Suprapubic skin (tissue), 4 donors: ENCODE data around the gene INPP5A. TPM values are rescaled to one million over a fixed set of nuclear protein-coding genes. Genes with fewer than 3 reads are reported as not detected.

Experiments
- DNase-seq, 2 donors: peaks; one replicate each; pipeline ENCODE4 v3.0.0-alpha.2; 2019; ENCODE audit warnings: low spot score in 2 of 2
- H3K27ac ChIP-seq: fragments of 200-600 bp; sonication (generic); one replicate; pipeline ENCODE4 v1.5.1; 2019
- H3K27me3 ChIP-seq: fragments of 200-600 bp; sonication (generic); one replicate; pipeline ENCODE4 v1.5.1; 2019
- H3K36me3 ChIP-seq: fragments of 200-600 bp; sonication (generic); one replicate; pipeline ENCODE4 v1.5.1; 2019
- H3K4me1 ChIP-seq: fragments of 200-600 bp; sonication (generic); one replicate; pipeline ENCODE4 v1.5.1; 2019
- H3K4me3 ChIP-seq: fragments of 200-600 bp; sonication (generic); one replicate; pipeline ENCODE4 v1.5.1; 2019; ENCODE audit warnings: mild to moderate bottlenecking
- H3K9me3 ChIP-seq: fragments of 200-600 bp; sonication (generic); one replicate; pipeline ENCODE4 v1.5.1; 2019
- CTCF ChIP-seq, 2 donors: fragments of 200-600 bp in 1 of 2; fragments of 450-650 bp in 1 of 2; sonication (generic) in 1 of 2; IDR thresholded peaks; one replicate each; pipeline ENCODE4 v1.5.1; 2016 to 2019; ENCODE audit warnings: antibody characterized with exemption in 2 of 2, mild to moderate bottlenecking in 1 of 2, moderate library complexity in 1 of 2
- EP300 ChIP-seq: sonication (generic); formaldehyde crosslinking; IDR thresholded peaks from one replicate; pipeline ENCODE4 v1.6.1; 2017; ENCODE audit warnings: antibody characterized with exemption
- POLR2A ChIP-seq, 2 donors: fragments of 450-650 bp; IDR thresholded peaks; one replicate each; pipeline ENCODE4 v1.6.1; 2017; ENCODE audit warnings: antibody characterized with exemption in 2 of 2, mild to moderate bottlenecking in 2 of 2, moderate library complexity in 2 of 2
- POLR2AphosphoS5 ChIP-seq, 3 donors: sonication (generic); formaldehyde crosslinking; IDR thresholded peaks; one replicate each; pipeline ENCODE4 v1.6.1; 2017; ENCODE audit warnings: antibody characterized with exemption in 3 of 3
- WGBS: methylation state at CpG from one replicate; pipeline ENCODE4 v1.1.5; 2018; 5-methylcytosine and 5-hydroxymethylcytosine counted together
- total RNA-seq, 4 donors: library from RNA; depleted of rRNA; stranded (reverse); fragments of >200 nt; gene quantifications; one replicate each; pipeline ENCODE4 v1.1.0, GENCODE V29; 2016

INPP5A gene
- total RNA-seq, 4 donors from 2014 or later = 28.1 to 39.1 (median 32.3) TPM

GRCh38 chr10:132705173-132705572 lies 167.6 kb downstream of the INPP5A start:
- Histone ChIP-seq H3K36me3 (peaks cover 39% of the 10 kb centered on the region), H3K9me3 (no peaks in the 10 kb centered on the region), H3K4me3 (no peak overlapping the region), H3K27ac (no peak overlapping the region), H3K27me3 (no peaks in the 10 kb centered on the region), H3K4me1 (peaks cover under 1% of the 10 kb centered on the region)
- TF ChIP-seq POLR2A (IDR thresholded peaks at IDR 0.05) (no peak), POLR2AphosphoS5 (IDR thresholded peaks at IDR 0.05) (no peak), CTCF (IDR thresholded peaks at IDR 0.05) (no peak), EP300 (no peak)
- WGBS = 95% methylated on average over 9 of the region's 15 CpGs
- DNase-seq = peak; percentile 58 to 61

- Histone ChIP-seq H3K4me1 (no peaks in the 10 kb centered on the region), H3K9me3 (no peaks in the 10 kb centered on the region), H3K27me3 (no peaks in the 10 kb centered on the region), H3K4me3 (no peak overlapping the region), H3K27ac (no peak overlapping the region), H3K36me3 (peaks cover 47% of the 10 kb centered on the region)
- TF ChIP-seq POLR2AphosphoS5 (IDR thresholded peaks at IDR 0.05) (no peak), CTCF (IDR thresholded peaks at IDR 0.05) (no peak), EP300 (no peak), POLR2A (IDR thresholded peaks at IDR 0.05) (no peak)
- WGBS = 90% methylated on average over 1 of the region's 1 CpG
- DNase-seq = no peak
These were observed 168.4 kb downstream of the INPP5A start for GRCh38 chr10:132705943-132706342.

- H3K9me3 ChIP-seq = no peaks in the 10 kb centered on the region
- H3K27me3 ChIP-seq = no peaks in the 10 kb centered on the region
- no peak overlapping the region for H3K27ac ChIP-seq
- no peaks in the 10 kb centered on the region for H3K4me1 ChIP-seq
- peak; percentile 24 to 70 for DNase-seq
- TF ChIP-seq POLR2A (IDR thresholded peaks at IDR 0.05) = no peak
- TF ChIP-seq CTCF (IDR thresholded peaks at IDR 0.05) = no peak
- TF ChIP-seq EP300 = no peak
- no peak for TF ChIP-seq POLR2AphosphoS5 (IDR thresholded peaks at IDR 0.05)
- H3K36me3 ChIP-seq = peaks cover 51% of the 10 kb centered on the region
- no peak overlapping the region for H3K4me3 ChIP-seq
- WGBS = 92% methylated on average over 11 of the region's 11 CpGs
These were observed 169.1 kb downstream of the INPP5A start for GRCh38 chr10:132706701-132707100.

GRCh38 chr10:132707121-132707775 lies 169.7 kb downstream of the INPP5A start:
- no peak overlapping the region for H3K27ac ChIP-seq

More at GRCh38 chr10:132707121-132707775, 169.7 kb downstream of the INPP5A start:
- H3K4me3 ChIP-seq = no peak overlapping the region
- peaks cover 53% of the 10 kb centered on the region for H3K36me3 ChIP-seq
- 96% methylated on average over 14 of the region's 14 CpGs for WGBS
- H3K27me3 ChIP-seq = no peaks in the 10 kb centered on the region
- H3K4me1 ChIP-seq = no peaks in the 10 kb centered on the region
- TF ChIP-seq POLR2A (IDR thresholded peaks at IDR 0.05) (no peak), CTCF (IDR thresholded peaks at IDR 0.05) (no peak), EP300 (no peak), POLR2AphosphoS5 (IDR thresholded peaks at IDR 0.05) (no peak)
- no peaks in the 10 kb centered on the region for H3K9me3 ChIP-seq
- peak; percentile 35 to 65 for DNase-seq
